HG03066 (cell line): ENCODE data around the gene SLC12A9.
"Not testable (repeated sequence)": the region's sequence is repeated elsewhere in the genome, so short reads cannot be mapped to it uniquely, and the experiment has no call there.

Experiments used
- ATAC-seq: cut with Tn5 transposase; IDR thresholded peaks from one replicate; pipeline ENCODE4 v1.9.1; 2021; ENCODE audit warnings: low read depth; ENCODE audit not compliant: unreplicated experiment

The SLC12A9 gene

GRCh38 chr7:100893910-100894721 lies 41.6 kb downstream of the SLC12A9 start:
- no peak for ATAC-seq

GRCh38 chr7:100894860-100895700 lies 42.6 kb downstream of the SLC12A9 start:
- ATAC-seq, result no peak

- no peak for ATAC-seq
Observed at GRCh38 chr7:100895701-100895955, 43.1 kb downstream of the SLC12A9 start, which contains the start of gene ACHE. TSS of gene ACHE (minus strand) at chr7:100895888. CDS start at chr7:100894232, 1,656 bp downstream.

GRCh38 chr7:100895956-100896731 lies 43.6 kb downstream of the SLC12A9 start:
- no peak for ATAC-seq

- ATAC-seq, result no peak
Observed at GRCh38 chr7:100896732-100897608, 44.5 kb downstream of the SLC12A9 start.

- ATAC-seq, result no peak
Observed at GRCh38 chr7:100897772-100898454, 45.4 kb downstream of the SLC12A9 start.

- ATAC-seq, result no peak
Observed at GRCh38 chr7:100899432-100899831, 46.9 kb downstream of the SLC12A9 start.

- no peak for ATAC-seq
Observed at GRCh38 chr7:100900978-100901377, 48.5 kb downstream of the SLC12A9 start.

- no peak for ATAC-seq
Observed at GRCh38 chr7:100901921-100902332, 49.4 kb downstream of the SLC12A9 start.

- no peak for ATAC-seq
Observed at GRCh38 chr7:100902638-100903037, 50.1 kb downstream of the SLC12A9 start.

- ATAC-seq, result no peak
Observed at GRCh38 chr7:100908512-100908911, 56.0 kb downstream of the SLC12A9 start.

- ATAC-seq, result not testable (repeated sequence)
Observed at GRCh38 chr7:100910443-100910842, 57.9 kb downstream of the SLC12A9 start.

GRCh38 chr7:100911484-100911883 lies 59.0 kb downstream of the SLC12A9 start:
- ATAC-seq, result no peak

GRCh38 chr7:100914208-100914878 lies 61.8 kb downstream of the SLC12A9 start:
- no peak for ATAC-seq

- ATAC-seq, result no peak
Observed at GRCh38 chr7:100914879-100915447, 62.5 kb downstream of the SLC12A9 start.
